ENCODE measurements around the gene ZNF516.

GRCh38 chr18:76328140-76328539 is 166.9 kb downstream of the ZNF516 start:
- TF ChIP-seq GLIS3 (CRISPR knock-in tag; IDR thresholded peaks at IDR 0.05) (no peak), PPARA (CRISPR knock-in tag; IDR thresholded peaks at IDR 0.05; ENCODE audit: borderline replicate concordance) (no peak), ESRRG (CRISPR knock-in tag; IDR thresholded peaks at IDR 0.05) (no peak), PATZ1 (CRISPR knock-in tag; IDR thresholded peaks at IDR 0.05; ENCODE audit: borderline replicate concordance) (no peak), TCF4 (CRISPR knock-in tag; IDR thresholded peaks at IDR 0.05; ENCODE audit: borderline replicate concordance) (no peak)
